DMS79 treated with DMSO at 0.1 percent for 48 hours (cell line): ENCODE data around the gene ACVR1.
A peak's percentile ranks its signal among the peaks of the same experiment; 100 is the strongest.
"Not testable (repeated sequence)": the region's sequence is repeated elsewhere in the genome, so short reads cannot be mapped to it uniquely, and the experiment has no call there.

Source experiments
- DNase-seq: peaks from one replicate; lab custom pipeline; 2025; lab: John Stamatoyannopoulos, UW

The ACVR1 gene

DNA sequence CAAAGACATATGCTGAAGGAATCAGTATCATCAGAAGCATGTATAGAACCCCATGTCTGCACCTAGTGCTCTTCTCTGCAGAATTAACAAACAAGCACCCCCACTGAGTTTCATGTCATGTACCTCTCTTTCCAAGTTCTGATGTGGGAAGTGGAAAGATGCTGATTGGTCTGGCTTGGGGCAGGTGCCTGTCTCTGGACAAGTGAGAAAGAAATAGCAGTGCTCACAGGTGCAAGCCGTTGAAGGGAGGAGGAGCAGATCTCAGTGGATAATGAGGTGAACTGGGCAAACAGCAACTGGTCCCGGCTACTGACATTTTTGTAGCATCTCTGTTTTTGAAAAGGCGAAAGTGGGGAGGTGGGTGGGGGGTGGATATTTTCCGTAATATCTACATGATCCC, 17.5 kb upstream of the ACVR1 start:
- no peak for DNase-seq

GRCh38 chr2:157891643-157892041, 15.5 kb upstream of the ACVR1 start:
- DNase-seq, result no peak

- DNase-seq, result no peak
These were observed 15.0 kb upstream of the ACVR1 start for GRCh38 chr2:157890969-157891642.

GRCh38 chr2:157887946-157888345, 11.8 kb upstream of the ACVR1 start:
- DNase-seq, result no peak

- DNase-seq, result not testable (repeated sequence)
These were observed 8.4 kb upstream of the ACVR1 start for GRCh38 chr2:157884533-157884932.

DNA sequence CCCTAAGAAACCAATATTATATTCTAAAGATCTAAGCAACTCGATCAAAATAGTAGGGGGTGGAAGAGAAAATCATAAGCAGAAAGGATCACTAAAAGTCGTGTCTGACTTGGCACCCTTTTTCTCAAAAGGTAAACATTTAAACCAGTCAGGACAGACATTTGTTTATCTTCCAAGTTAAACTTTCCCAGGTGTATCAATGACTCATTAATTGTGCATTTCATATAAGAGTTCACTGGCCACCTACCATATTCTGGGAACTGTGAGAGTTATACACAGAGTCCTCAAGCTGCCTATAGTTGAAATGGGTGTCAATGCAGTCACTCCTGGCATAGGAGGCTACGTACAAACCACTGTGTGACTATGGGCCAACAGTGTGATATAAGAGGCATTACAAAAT, 4.8 kb upstream of the ACVR1 start:
- DNase-seq, result no peak

GRCh38 chr2:157877761-157878400, 1.8 kb upstream of the ACVR1 start:
- no peak for DNase-seq

DNA sequence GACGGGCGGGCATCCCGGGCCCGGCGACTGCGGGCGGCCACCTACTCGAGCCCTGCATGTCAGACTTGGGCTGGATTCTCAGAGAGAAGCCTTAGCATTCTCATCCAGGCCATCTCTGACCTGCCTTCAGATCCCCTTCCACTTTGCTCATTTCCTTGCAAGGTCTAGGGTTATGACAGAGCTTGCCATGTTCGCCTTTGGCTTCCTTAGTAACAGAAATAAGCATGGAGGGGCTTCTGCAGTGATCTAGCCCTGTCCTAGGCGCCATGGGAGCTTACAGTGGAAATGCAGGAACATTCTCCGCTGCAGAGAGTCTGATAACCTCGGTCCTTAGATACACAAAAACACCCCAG, 632 bp upstream of the ACVR1 start:
- peak; percentile 62 for DNase-seq

GRCh38 chr2:157875641-157876065, 477 bp downstream of the ACVR1 start:
- DNase-seq, result no peak

DNA sequence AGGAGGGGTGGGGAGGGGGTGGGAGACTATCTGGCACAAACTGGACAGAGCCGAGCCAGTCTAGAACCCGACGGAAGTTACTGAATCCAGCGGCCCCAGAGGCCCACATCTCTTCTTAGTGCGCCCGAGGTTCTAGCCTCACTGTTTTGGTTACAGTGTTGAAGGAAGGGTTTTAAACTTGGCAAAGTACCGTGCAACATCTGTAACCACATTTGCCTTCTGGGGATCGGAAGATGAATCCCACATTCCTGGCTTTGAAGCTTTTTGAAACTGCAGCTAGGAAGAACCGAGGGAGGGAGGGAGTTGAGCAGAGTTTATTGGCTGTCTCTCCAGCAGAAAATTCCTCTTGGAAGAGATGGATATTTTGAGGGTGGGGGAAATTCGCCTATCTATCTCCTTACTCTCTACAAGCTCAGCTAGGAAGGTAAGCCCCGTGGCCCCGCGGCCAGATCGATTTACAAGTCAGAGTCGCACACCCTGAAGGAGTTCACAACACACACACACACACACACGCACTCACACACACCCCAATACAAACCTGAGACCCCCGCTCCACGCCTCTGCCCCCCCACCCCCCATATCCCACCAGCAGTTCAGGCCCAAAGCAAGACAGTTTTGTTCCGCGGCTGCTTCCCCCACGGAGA, 1.0 kb downstream of the ACVR1 start:
- DNase-seq, result peak; percentile 58

DNA sequence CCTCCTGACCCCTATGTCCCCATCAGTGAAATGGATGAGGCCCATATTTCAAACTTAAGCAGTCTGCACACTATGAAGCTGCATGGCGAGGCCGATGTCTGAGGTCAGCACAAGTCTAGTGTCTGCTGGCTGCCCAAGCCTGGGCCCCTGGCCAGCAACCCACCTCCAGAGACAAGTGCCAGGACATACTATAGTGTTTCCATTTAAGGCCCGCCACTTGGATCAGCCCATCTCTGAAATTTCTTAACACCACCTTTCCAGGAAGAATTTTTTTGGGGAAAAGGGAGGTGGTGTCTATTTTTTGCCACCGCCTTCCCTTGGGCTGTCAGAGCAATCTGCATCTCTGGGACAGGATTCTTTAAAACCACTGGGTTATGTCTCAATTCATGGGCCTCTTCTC, 1.8 kb downstream of the ACVR1 start:
- no peak for DNase-seq

DNA sequence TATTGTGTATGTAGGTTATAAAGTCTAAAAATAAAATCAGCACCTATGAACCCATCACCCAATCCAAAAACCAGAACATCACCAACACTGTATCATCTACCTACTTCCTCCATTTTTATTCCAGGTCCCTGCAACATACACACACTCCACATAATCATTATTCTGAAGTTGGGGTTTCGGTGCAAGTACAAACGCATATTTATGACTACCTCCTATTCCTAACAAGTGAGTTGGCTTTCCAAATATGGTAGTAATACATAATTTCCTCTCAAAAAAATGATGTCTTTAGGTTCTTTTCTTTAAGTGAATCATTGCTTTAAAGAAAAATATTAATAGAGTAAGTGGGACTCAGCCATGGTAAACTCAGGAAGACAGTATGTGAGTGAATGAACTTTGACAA, 3.3 kb downstream of the ACVR1 start:
- DNase-seq, result no peak

GRCh38 chr2:157871415-157871814, 4.7 kb downstream of the ACVR1 start:
- no peak for DNase-seq

- no peak for DNase-seq
These were observed 7.1 kb downstream of the ACVR1 start for GRCh38 chr2:157868993-157869392.

GRCh38 chr2:157867703-157868102, 8.4 kb downstream of the ACVR1 start:
- no peak for DNase-seq

DNA sequence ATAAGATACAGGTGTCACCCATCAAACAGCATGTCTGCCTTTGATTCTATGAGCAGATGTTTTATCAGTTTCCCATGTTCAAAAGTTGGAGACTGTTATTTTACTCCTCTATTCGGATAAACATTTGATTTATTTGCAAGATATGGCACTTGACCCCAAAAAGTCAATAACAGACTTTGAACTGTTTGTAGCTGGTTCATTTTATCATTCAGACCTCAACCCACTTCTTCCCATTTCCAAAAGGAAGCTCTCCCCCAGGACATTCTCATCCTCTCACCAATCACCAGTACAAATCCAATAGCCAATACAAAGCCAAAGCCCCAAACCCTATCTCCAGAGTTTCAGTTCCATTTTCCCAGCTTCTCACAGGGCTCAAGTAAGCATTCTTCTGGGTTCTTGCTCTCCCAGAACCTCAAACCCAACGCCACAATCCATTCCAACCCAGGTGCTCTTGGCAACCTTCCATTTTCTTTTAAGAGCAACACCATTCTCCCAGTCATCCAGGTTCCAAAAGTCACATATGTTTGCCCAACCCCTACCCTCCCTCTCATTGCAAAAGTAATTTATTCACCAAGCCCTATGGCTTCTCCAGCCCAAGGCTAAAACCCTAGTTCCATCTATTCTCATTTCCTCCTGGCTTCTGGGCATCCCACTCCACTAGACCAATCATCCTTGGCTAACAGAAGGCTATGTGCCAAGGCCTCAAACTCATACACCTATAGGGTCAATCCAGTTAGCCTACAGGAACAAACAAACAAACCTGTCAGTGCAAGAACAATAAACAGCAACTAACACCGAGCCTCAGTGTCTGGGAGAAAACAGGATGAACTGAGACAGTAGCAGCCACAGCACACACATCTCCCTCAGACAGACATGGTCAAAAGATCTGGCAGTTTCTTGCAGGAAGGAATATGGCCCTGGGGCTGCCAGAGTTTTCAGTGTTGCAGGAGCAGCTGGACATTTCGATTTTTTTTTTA, 9.2 kb downstream of the ACVR1 start:
- no peak for DNase-seq

- DNase-seq, result no peak
These were observed 9.9 kb downstream of the ACVR1 start for GRCh38 chr2:157866202-157866601.

GRCh38 chr2:157864857-157865430, 11.2 kb downstream of the ACVR1 start:
- no peak for DNase-seq

GRCh38 chr2:157858846-157859245, 17.3 kb downstream of the ACVR1 start:
- no peak for DNase-seq

GRCh38 chr2:157857881-157858280, 18.2 kb downstream of the ACVR1 start:
- no peak for DNase-seq

DNA sequence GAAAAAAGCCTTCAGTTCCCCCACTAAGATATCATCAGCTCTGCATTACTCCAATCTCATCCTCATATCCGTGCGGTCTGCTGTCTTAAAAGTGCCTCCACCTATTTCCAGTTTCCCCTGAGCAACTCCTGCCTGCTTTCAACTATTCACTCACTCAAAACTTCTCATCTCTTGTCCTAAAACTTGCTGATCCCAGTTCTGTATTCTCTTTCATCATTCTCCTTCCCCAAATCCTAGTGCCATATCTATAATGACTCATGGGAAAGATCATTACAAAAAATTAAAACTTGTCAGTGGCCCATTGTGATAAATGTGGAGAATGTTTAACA, 20.0 kb downstream of the ACVR1 start:
- no peak for DNase-seq

DNA sequence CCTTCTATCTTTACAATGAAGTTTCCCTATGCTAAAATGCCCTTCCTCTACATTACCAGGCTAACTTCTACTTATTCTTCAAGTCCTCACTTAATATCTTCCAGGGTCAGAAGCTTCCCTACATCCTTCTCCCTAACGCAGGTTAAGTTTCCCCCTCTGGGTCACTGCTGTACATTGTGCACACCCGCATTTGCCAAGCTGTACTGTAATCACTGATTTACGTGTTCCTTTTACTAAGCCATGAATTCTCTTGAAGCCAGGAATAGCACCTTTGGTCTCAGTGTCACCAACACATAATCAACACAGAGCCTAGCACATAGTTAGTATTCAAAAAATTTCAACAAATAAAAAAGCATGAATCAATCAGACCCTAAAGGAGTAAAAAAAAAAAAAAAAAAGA, 22.3 kb downstream of the ACVR1 start:
- DNase-seq, result no peak
